Measurements from ENCODE around the gene C2CD5.

DNA sequence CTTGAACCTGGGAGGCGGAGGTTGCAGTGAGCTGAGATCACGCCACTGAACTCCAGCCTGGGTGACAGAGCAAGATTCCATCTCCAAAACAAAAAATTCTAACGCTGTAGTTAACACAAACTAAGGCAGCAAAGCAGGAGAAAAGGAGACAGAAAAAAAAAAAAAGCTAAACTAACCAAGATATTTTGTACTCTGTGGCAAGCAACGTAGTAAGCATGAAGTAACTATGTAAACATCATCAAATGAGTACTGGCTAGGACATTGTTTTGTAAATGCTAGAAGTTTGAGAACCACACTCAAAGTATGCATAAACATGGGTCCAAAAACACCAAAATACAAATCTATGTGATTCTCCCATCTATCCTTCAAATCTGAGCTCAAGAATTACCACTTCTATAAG lies 44.2 kb downstream of the C2CD5 start:
- no peak for TF ChIP-seq POLR2A (IDR thresholded peaks at IDR 0.05)
- TF ChIP-seq, protein P1, sequence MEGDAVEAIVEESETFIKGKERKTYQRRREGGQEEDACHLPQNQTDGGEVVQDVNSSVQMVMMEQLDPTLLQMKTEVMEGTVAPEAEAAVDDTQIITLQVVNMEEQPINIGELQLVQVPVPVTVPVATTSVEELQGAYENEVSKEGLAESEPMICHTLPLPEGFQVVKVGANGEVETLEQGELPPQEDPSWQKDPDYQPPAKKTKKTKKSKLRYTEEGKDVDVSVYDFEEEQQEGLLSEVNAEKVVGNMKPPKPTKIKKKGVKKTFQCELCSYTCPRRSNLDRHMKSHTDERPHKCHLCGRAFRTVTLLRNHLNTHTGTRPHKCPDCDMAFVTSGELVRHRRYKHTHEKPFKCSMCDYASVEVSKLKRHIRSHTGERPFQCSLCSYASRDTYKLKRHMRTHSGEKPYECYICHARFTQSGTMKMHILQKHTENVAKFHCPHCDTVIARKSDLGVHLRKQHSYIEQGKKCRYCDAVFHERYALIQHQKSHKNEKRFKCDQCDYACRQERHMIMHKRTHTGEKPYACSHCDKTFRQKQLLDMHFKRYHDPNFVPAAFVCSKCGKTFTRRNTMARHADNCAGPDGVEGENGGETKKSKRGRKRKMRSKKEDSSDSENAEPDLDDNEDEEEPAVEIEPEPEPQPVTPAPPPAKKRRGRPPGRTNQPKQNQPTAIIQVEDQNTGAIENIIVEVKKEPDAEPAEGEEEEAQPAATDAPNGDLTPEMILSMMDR (IDR thresholded peaks at IDR 0.05) = no peak

Measured in transverse colon (tissue), 3 donors.